ENCODE results near the gene TRAPPC6A.
A peak's percentile ranks its signal among the peaks of the same experiment; 100 is the strongest.

TRAPPC6A gene

DNA sequence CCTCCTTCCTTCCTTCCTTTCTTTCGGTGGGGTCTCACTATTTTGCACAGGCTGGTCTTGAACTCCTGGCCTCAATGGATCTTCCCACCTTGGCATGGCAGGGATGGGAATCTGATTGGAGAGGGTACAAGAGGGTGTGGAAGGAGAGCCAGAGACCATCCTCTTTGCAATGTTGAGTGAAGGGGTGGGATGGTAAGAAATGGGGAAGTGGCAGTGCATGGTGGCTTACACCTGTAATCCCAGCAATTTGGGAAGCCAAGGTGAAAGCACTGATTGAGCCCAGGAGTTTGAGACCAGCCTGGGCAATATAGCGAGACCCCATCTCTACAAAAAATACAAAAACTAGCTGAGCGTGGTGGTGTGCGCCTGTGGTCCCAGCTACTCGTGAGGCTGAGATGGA, 6.1 kb upstream of the TRAPPC6A start:
- DNase-seq: no peak

DNA sequence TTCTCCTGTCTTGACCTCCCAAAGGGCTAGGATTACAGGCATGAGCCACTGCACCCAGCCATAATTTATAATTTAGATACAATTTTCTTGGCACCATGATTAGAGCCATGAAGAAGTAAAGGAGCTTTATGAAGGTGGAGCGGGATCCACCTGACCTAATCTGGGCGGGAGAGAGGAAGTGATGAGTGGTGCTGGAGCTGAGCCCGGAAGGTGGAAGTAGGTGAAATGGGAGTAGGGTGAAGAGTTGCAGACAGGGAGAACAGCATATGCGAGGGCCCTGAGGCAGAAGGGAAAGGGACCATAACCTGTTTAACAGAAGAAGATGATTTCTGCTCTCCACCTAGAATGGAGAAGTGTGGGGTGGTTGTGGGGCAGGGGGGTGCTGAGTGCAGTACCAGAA, 4.7 kb upstream of the TRAPPC6A start:
- no peak for DNase-seq

DNA sequence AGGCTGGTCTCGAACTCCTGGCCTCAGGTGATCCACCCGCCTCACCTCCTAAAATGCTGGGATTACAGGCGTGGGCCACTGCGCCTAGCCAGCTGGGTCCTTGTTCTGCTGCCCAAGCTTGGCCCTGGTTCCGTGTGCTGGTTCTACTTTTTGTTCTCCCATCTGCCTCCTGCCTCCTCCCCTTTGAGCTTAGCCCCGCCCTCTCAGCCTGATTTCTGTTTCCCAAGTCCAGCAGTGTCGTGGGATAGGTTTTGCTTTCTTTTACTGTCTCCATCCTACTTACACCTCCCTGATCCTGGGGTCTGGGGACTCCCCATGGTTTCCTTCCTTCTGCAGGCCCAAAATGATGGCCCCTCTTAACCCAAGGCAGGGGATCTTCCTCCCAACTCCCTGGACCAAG, 2.9 kb upstream of the TRAPPC6A start:
- no peak for DNase-seq

DNA sequence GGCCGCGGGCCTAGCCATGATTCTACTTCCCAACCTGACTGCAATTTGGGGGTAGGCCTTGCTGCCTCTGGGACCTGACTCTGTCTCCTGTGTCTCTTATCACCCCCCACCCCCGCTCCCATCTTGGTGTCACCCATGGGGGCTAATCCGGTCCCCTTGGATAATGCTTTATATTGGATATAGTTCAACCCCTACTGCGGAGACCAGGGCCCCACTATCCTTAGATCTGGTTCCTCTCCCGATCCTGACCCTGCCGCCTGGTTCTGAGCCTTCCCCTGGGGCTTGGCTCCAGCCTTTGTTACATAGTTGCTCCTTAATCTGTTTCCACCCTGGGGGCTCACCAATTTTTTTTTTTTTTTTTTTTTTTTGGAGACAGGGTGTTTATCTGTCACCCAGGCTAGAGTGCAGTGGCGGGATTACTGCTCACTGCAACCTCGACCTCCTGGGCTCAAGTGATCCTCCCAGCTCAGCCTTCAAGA, 1.9 kb upstream of the TRAPPC6A start:
- no peak for DNase-seq

DNA sequence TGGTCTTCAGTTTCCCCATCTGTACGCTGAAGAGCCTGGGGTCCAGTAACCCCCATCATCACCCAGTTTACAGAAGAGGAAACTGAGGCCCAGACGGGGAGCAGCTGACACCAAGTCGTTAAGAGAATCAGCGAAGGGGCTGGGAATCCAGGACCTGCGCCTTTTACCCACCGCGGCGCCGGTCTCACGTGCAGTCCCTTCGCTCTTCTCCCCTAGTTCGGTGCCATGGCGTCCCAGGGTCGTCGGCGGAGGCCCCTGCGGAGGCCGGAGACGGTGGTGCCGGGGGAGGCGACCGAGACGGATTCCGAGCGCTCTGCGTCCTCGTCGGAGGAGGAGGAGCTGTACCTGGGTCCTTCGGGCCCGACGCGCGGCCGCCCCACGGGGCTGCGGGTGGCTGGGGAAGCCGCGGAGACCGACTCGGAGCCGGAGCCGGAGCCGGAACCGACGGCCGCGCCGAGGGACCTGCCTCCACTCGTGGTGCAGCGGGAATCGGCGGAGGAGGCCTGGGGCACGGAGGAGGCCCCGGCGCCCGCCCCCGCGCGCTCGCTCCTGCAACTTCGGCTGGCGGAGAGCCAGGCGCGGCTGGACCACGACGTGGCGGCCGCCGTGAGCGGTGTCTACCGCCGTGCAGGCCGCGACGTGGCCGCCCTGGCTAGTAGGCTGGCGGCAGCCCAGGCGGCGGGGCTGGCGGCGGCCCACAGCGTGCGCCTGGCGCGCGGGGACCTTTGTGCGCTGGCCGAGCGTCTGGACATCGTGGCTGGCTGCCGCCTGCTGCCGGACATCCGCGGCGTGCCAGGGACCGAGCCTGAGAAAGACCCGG, 1.2 kb upstream of the TRAPPC6A start:
- DNase-seq: no peak

- DNase-seq: peak; percentile 100
Measured at GRCh38 chr19:45178262-45179071, 430 bp upstream of the TRAPPC6A start, which contains the start of gene BLOC1S3. Gene BLOC1S3 (plus strand): TSS chr19:45178784. CDS start chr19:45179297, 513 bp downstream.

- no peak for DNase-seq
Measured at GRCh38 chr19:45175515-45176345, 2.3 kb downstream of the TRAPPC6A start.

- DNase-seq: no peak
Measured at GRCh38 chr19:45173816-45174215, 4.2 kb downstream of the TRAPPC6A start.

DNA sequence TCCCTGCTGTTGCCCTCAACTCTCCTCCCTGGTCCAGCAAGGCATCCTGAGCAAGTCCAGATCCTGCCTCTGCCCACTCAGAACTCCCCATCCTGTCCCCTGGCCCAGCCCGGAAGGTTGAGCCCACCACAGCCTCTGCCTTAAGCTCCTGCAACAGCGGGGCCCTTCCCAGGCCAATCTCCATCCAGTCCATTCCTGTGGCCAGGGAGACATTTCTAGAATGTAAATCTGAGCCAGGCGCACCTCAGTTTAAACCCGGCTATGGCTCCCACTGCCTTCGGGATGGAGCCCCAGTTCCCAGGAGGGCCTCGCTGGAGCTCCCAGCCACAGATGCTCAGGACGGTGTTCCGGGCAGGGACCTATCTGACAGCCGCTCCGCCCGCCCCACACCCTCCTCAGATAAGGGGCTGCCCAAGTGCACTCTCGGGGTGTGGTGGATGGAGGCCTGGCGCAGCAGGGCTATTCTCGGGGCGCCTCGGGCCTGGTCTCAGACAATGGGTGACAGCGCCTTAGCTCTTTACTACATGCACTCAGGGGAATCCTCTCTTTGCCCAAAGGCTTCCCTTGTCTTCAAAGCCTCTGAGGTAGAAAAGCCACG, 5.3 kb downstream of the TRAPPC6A start:
- DNase-seq: no peak

- DNase-seq: peak; percentile 11
Measured at GRCh38 chr19:45172173-45172572, 5.9 kb downstream of the TRAPPC6A start.

- DNase-seq: no peak
Measured at GRCh38 chr19:45171211-45171623, 6.8 kb downstream of the TRAPPC6A start.

GRCh38 chr19:45170146-45171106, 7.6 kb downstream of the TRAPPC6A start:
- no peak for DNase-seq

DNA sequence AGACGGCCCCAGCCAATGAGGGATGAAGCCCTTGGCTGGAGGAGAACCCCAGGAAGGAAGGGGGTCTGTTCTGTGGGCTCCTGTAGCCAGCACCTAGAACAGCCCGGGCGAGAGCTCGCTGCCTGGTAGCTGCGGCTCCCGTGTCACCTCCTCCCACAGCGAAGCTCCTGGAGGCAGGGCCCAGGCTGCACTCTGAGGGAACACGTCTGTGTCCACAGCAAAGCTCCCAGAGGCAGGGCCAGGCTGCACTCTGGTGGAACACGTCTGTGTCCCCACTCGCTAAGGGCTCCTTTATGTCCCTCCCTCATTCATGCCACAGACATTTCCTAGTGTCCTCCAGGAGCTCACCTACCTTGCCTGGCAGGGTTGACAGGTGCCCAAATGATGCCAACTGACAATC, 8.4 kb downstream of the TRAPPC6A start:
- DNase-seq: no peak

DNA sequence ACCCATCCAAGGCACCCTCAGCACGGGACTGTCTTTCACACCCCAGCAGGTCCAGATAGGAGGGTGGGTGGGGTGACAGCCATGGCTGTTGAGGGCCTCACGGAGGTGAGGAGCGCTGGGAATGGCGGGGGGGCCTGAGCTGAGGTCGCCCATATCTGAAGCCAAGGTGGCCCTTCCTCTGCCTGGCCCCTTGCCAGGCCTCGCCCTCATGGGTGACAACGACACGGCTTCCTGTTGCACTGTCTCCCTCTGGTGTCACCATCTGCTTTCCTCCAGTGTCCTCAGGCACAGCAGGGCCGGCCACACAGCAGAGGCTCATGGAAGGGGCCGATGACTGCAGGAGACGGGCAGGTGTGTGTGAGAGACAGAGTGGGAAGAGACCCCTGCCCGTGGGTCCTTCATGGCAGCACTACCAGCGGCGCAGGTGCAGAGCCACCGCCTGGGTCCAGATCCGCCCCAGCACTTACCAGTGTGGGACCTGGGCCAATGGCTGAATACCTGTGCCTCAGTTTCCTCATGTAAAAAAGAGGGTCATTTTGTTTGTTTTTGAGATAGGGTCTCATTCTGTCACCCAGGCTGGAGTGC, 9.2 kb downstream of the TRAPPC6A start:
- no peak for DNase-seq

DNA sequence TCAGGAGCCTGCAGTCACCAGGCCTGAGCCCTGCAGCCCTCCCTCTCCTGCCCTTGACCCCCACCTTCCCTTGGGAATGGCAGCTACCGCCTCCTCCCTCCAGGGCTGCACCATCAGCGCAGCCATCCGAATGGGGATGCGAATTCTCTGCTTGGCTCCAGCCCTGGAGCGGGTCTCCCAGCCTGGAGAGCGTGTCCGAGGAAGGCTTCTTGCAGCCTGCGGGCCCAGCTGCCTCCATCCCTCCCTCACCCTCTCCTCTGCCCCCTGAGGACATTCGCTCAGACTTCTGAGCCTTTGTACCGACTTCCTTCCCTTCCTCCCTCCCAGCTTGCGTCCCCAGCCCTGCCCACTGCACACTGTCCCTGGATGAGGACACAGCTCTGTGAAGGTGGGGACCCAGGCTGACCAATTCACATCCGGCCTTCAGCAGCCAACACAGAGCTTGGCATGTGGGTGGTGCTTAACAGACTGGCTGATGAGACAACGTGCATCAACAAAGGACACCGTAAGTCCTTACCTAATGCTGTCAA, 11.2 kb downstream of the TRAPPC6A start:
- no peak for DNase-seq

GRCh38 chr19:45164577-45165335, 13.3 kb downstream of the TRAPPC6A start:
- no peak for DNase-seq

DNA sequence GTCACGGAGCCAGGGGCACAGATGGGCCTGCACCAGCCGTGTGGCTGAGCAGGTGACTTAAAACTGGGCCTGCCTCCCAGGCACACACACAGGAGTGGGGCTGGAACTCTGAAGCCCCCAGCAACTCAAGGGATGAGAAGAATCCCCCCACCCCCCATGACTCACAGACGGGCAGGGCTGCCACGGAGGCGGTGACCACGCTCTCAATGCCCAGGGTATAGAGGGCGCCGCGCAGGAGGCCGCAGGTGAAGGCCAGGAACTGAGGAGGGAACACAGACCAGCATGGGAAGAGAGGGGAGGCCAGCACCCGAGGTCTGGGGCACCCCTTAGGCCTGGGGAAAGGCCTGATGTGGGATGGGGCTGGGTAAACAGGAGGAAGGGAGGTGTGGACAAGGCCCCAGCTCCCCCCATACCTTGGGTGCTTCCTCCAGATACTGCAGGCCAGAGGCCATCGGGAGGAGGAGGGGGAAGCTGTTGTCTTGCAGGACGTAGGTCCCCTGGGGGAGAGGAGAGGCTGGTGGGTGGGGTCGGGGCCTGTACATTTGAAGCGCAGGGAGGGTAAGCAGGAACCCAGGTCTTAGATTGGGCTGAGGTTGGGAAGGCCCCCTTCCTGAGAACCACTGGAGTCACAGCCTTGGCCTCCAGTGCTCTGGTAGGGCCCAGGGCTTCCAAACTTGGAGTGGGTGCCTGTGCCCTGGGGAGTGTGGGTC, 14.1 kb downstream of the TRAPPC6A start:
- DNase-seq: no peak

- DNase-seq: no peak
Measured at GRCh38 chr19:45163156-45163555, 14.9 kb downstream of the TRAPPC6A start.

GRCh38 chr19:45162608-45163143, 15.4 kb downstream of the TRAPPC6A start:
- DNase-seq: no peak

Data from NCI-H345 (cell line).